HCT116 (cell line): Measurements from ENCODE around the gene PCDHGA4. TPM values are rescaled to one million over a fixed set of nuclear protein-coding genes. Genes with fewer than 3 reads are reported as not detected.

Source experiments
- ATAC-seq: fragments of 200-7000 bp; cut with Tn5 transposase; 2 replicates; pipeline ENCODE4 v1.9.1; 2020; ENCODE audit warnings: mild to moderate bottlenecking, moderate library complexity
- BruUV-seq: library from RNA; stranded (reverse); fragments of 400-500 nt; replicated peaks from 2 replicates; lab custom pipeline; 2021; lab: Mats Ljungman, UMichigan
- CTCF ChIA-PET: fragments of 300-600 bp; sonication (Branson Sonifier 250); formaldehyde crosslinking; loops from one replicate; lab custom pipeline; 2021; ENCODE audit warnings: antibody characterized with exemption; lab: Charles Lee
- POLR2A ChIA-PET: fragments of 300-600, 350-600 bp; sonication (Branson Sonifier 250); formaldehyde crosslinking; loops from one replicate; lab custom pipeline; 2021; ENCODE audit warnings: antibody characterized with exemption; lab: Charles Lee
- RAD21 ChIA-PET, 2 experiments: fragments of 300-600 bp; sonication (Branson Sonifier 250); formaldehyde crosslinking; loops; one replicate each; lab custom pipeline; 2023; ENCODE audit warnings: low total read pairs in 2 of 2; ENCODE audit not compliant: uncharacterized antibody in 2 of 2, unreplicated experiment in 2 of 2, low non-redundant PET in 1 of 2; lab: Charles Lee
- DNase-seq: peaks from one replicate; pipeline ENCODE4 v3.0.0-alpha.2; 2010; ENCODE audit warnings: low read depth, low spot score
- H2AFZ ChIP-seq: fragments of 200-600 bp; shearing (Covaris generic), sonication (generic); 2 replicates; pipeline ENCODE4 v1.6.1; 2017; ENCODE audit warnings: low read depth, mixed run types, mixed read lengths, antibody characterized with exemption, low read length; ENCODE audit not compliant: poor library complexity, severe bottlenecking
- H3K27ac ChIP-seq: 2 replicates; pipeline ENCODE4 v1.5.1; 2012; ENCODE audit warnings: low read depth, low read length
- H3K27me3 ChIP-seq: fragments of 200-600 bp; sonication (generic); 2 replicates; pipeline ENCODE4 v1.6.1; 2016; ENCODE audit warnings: mixed run types, low read length, mixed read lengths; ENCODE audit not compliant: insufficient read depth
- H3K36me3 ChIP-seq, 2 experiments: fragments of 200-500 bp in 1 of 2; fragments of 200-600 bp in 1 of 2; sonication (Bioruptor generic) in 1 of 2; sonication (generic) in 1 of 2; 2 replicates each; pipeline versions ENCODE4 v1.5.1 to v1.6.1; 2014 to 2016; ENCODE audit warnings: low read length in 2 of 2, inconsistent platforms in 1 of 2, mixed read lengths in 1 of 2, mixed run types in 1 of 2; ENCODE audit not compliant: insufficient read depth in 2 of 2, control insufficient read depth in 1 of 2
- H3K4me1 ChIP-seq, 2 experiments: fragments of 200-600 bp in 1 of 2; sonication (generic) in 1 of 2; 2 replicates each; pipeline versions ENCODE4 v1.5.1 to v1.6.1; 2012 to 2017; ENCODE audit warnings: low read length in 2 of 2, inconsistent platforms in 1 of 2, mild to moderate bottlenecking in 1 of 2, mixed read lengths in 1 of 2, mixed run types in 1 of 2, moderate library complexity in 1 of 2; ENCODE audit not compliant: insufficient read depth in 2 of 2, control insufficient read depth in 1 of 2
- H3K4me2 ChIP-seq: fragments of 200-600 bp; sonication (generic); 2 replicates; pipeline ENCODE4 v1.6.1; 2017; ENCODE audit warnings: mixed run types, low read length, mixed read lengths
- H3K4me3 ChIP-seq, 2 experiments: fragments of 200-600 bp in 1 of 2; sonication (generic) in 1 of 2; replicated peaks in 1 of 2; 2 replicates each; pipeline ENCODE4 v1.5.1; 2011 to 2016; ENCODE audit warnings: low read length in 2 of 2, control low read depth in 1 of 2, low read depth in 1 of 2, mild to moderate bottlenecking in 1 of 2, mixed read lengths in 1 of 2, mixed run types in 1 of 2
- H3K79me2 ChIP-seq: fragments of 200-600 bp; sonication (generic); 2 replicates; pipeline ENCODE4 v1.6.1; 2017; ENCODE audit warnings: mild to moderate bottlenecking, mixed run types, low read length, moderate library complexity, mixed read lengths; ENCODE audit not compliant: insufficient read depth
- H3K9ac ChIP-seq: fragments of 200-600 bp; sonication (generic); 2 replicates; pipeline ENCODE4 v1.6.1; 2016; ENCODE audit warnings: low read length, mixed read lengths
- H3K9me2 ChIP-seq: fragments of 200-600 bp; sonication (generic), shearing (Covaris generic); 2 replicates; pipeline ENCODE4 v1.6.1; 2017; ENCODE audit warnings: mixed run types, mild to moderate bottlenecking, moderate library complexity; ENCODE audit not compliant: insufficient read depth
- H3K9me3 ChIP-seq, 2 experiments: fragments of 200-500 bp in 1 of 2; fragments of 200-600 bp in 1 of 2; sonication (Bioruptor generic) in 1 of 2; sonication (generic) in 1 of 2; 2 replicates each; pipeline ENCODE4 v1.6.1; 2014 to 2017; ENCODE audit warnings: low read length in 2 of 2, mixed read lengths in 2 of 2, inconsistent platforms in 1 of 2, low read depth in 1 of 2, mild to moderate bottlenecking in 1 of 2, mixed run types in 1 of 2, moderate library complexity in 1 of 2; ENCODE audit not compliant: control insufficient read depth in 1 of 2, insufficient read depth in 1 of 2
- H4K20me1 ChIP-seq: fragments of 200-600 bp; sonication (generic), shearing (Covaris generic); 2 replicates; pipeline ENCODE4 v1.6.1; 2017; ENCODE audit warnings: mixed run types, mild to moderate bottlenecking, moderate library complexity; ENCODE audit not compliant: insufficient read depth
- ATF3 ChIP-seq: IDR thresholded peaks from 2 replicates; pipeline ENCODE4 v1.6.1; 2012
- JUND ChIP-seq: IDR thresholded peaks from 2 replicates; pipeline ENCODE4 v1.6.1; 2012
- RAD21 ChIP-seq: IDR thresholded peaks from 2 replicates; pipeline ENCODE4 v1.6.1; 2012; ENCODE audit warnings: low read depth, mild to moderate bottlenecking
- SRF ChIP-seq: IDR thresholded peaks from 2 replicates; pipeline ENCODE4 v1.6.1; 2012; ENCODE audit warnings: low read depth
- TCF7L2 ChIP-seq: IDR thresholded peaks from 2 replicates; pipeline ENCODE4 v1.7.0; 2011; ENCODE audit warnings: borderline replicate concordance, inconsistent platforms; ENCODE audit not compliant: insufficient read depth, insufficient read length; ENCODE audit errors: extremely low read depth
- intact Hi-C: fragments of 100-400 bp; cut with micrococcal nuclease; formaldehyde crosslinking; loops from 2 replicates; pipeline ENCODE4 v1.10.0; 2022
- total RNA-seq: library from RNA; stranded (reverse); gene quantifications from one replicate; pipeline ENCODE4 v1.2.1, GENCODE V29; 2021; ENCODE audit not compliant: unreplicated experiment
- TF ChIP-seq, protein P1 (sequence below), 3 experiments: fragments of 200-600 bp in 1 of 3; sonication (generic) in 1 of 3; IDR thresholded peaks in 2 of 3; conservative IDR thresholded peaks in 1 of 3; 2 replicates each; pipeline ENCODE4 v1.5.1; 2012 to 2017; ENCODE audit warnings: low read depth in 2 of 3, low read length in 2 of 3, antibody characterized with exemption in 1 of 3, borderline replicate concordance in 1 of 3, control low read depth in 1 of 3, mild to moderate bottlenecking in 1 of 3, mixed read lengths in 1 of 3, mixed run types in 1 of 3, moderate library complexity in 1 of 3; ENCODE audit not compliant: insufficient read depth in 1 of 3

The PCDHGA4 gene
- total RNA-seq, 1 experiment from 2014 or later, result not detected

GRCh38 chr5:141373673-141374317 lies 19.0 kb downstream of the PCDHGA4 start, which contains the start of gene PCDHGA6:
PCDHGA6 (plus strand) TSS chr5:141373891; CDS start chr5:141374084, 193 bp downstream.
- POLR2A ChIA-PET, result no interaction called here
- Histone ChIP-seq H3K9me3 (peaks cover 0 to 12% of the 10 kb centered on the region in 2 experiments; a peak in 2 of 4 replicates), H3K9ac (no peak within 1 kb of the TSS), H3K9me2 (no peaks in the 10 kb centered on the region), H3K27me3 (no peaks in the 10 kb centered on the region), H3K79me2 (no peaks in the 10 kb centered on the region), H3K27ac (no peak within 1 kb of the TSS), H3K4me2 (no peak within 1 kb of the TSS), H3K4me1 (no peaks in the 10 kb centered on the region), H4K20me1 (no peaks in the 10 kb centered on the region), H3K4me3 (no peak within 1 kb of the TSS), H2AFZ (no peak within 1 kb of the TSS), H3K36me3 (no peaks in the 10 kb centered on the region)
- RAD21 ChIA-PET, result no interaction called here
- TF ChIP-seq RAD21 (peak; percentile 51), TCF7L2 (no peak), JUND (no peak)
- TF ChIP-seq, protein P1, sequence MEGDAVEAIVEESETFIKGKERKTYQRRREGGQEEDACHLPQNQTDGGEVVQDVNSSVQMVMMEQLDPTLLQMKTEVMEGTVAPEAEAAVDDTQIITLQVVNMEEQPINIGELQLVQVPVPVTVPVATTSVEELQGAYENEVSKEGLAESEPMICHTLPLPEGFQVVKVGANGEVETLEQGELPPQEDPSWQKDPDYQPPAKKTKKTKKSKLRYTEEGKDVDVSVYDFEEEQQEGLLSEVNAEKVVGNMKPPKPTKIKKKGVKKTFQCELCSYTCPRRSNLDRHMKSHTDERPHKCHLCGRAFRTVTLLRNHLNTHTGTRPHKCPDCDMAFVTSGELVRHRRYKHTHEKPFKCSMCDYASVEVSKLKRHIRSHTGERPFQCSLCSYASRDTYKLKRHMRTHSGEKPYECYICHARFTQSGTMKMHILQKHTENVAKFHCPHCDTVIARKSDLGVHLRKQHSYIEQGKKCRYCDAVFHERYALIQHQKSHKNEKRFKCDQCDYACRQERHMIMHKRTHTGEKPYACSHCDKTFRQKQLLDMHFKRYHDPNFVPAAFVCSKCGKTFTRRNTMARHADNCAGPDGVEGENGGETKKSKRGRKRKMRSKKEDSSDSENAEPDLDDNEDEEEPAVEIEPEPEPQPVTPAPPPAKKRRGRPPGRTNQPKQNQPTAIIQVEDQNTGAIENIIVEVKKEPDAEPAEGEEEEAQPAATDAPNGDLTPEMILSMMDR (IDR thresholded peaks at IDR 0.05 in 2 of 3, conservative IDR thresholded peaks at IDR 0.05 in 1 of 3; ENCODE audit: borderline replicate concordance in 1 of 3, insufficient read depth in 1 of 3, low read depth in 2 of 3, low read length in 2 of 3), result peak; percentile 25 to 42 (median 36); a peak in 4 of 6 replicates
- intact Hi-C loops, result no loop called here
- DNase-seq, result no peak
- ATAC-seq, result no peak
- BruUV-seq, result no TSS peak
- CTCF ChIA-PET, result no interaction called here

DNA sequence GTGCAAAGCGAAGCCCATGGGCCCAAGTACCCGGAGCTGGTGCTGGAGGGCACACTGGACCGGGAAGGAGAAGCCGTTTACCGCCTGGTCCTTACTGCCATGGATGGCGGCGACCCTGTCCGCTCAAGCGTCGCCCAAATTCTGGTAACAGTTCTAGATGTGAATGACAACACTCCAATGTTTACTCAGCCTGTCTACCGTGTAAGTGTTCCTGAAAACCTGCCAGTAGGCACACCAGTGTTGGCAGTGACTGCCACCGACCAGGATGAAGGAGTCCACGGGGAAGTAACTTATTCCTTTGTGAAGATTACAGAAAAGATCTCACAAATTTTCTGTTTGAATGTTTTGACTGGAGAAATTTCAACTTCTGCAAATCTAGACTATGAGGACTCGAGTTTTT lies 19.8 kb downstream of the PCDHGA4 start:
- Histone ChIP-seq H3K4me3 (no peak overlapping the region), H3K27ac (no peak overlapping the region), H3K9me3 (peaks cover 0 to 12% of the 10 kb centered on the region in 2 experiments; a peak in 2 of 4 replicates), H3K36me3 (no peaks in the 10 kb centered on the region), H3K4me2 (no peak overlapping the region), H3K27me3 (no peaks in the 10 kb centered on the region), H3K79me2 (no peaks in the 10 kb centered on the region), H3K4me1 (no peaks in the 10 kb centered on the region), H4K20me1 (no peaks in the 10 kb centered on the region), H3K9me2 (no peaks in the 10 kb centered on the region), H2AFZ (no peak overlapping the region), H3K9ac (no peak overlapping the region)
- CTCF ChIA-PET, result no interaction called here
- POLR2A ChIA-PET, result no interaction called here
- TF ChIP-seq SRF, result no peak
- TF ChIP-seq JUND, result no peak
- TF ChIP-seq ATF3, result no peak
- RAD21 ChIA-PET, result no interaction called here
- intact Hi-C loops, result no loop called here
- no TSS peak for BruUV-seq
- ATAC-seq, result no peak
- DNase-seq, result no peak
